ENCODE data around the gene SUPT4H1.

The SUPT4H1 gene

GRCh38 chr17:58325976-58326468, 26.0 kb downstream of the SUPT4H1 start:
- Mint-ChIP-seq H3K4me1 (ENCODE audit: low read depth) (peaks cover 61% of the 10 kb centered on the region), H3K36me3 (ENCODE audit: low read depth) (peaks cover 18% of the 10 kb centered on the region), H3K4me3 (peak overlapping the region; percentile 64), H3K27me3 (no peaks in the 10 kb centered on the region), H3K27ac (peak overlapping the region; percentile 61), H3K9me3 (no peaks in the 10 kb centered on the region)

GRCh38 chr17:58325289-58325726, 26.7 kb downstream of the SUPT4H1 start:
- Mint-ChIP-seq H3K4me1 (ENCODE audit: low read depth) (peaks cover 54% of the 10 kb centered on the region), H3K36me3 (ENCODE audit: low read depth) (peaks cover 11% of the 10 kb centered on the region), H3K9me3 (no peaks in the 10 kb centered on the region), H3K27me3 (no peaks in the 10 kb centered on the region), H3K4me3 (peak overlapping the region; percentile 52), H3K27ac (peak overlapping the region; percentile 77)

- H3K27ac Mint-ChIP-seq: peak overlapping the region; percentile 77
- peaks cover 4% of the 10 kb centered on the region for H3K36me3 Mint-ChIP-seq (ENCODE audit: low read depth)
- peak overlapping the region; percentile 52 for H3K4me3 Mint-ChIP-seq
- peaks cover 49% of the 10 kb centered on the region for H3K4me1 Mint-ChIP-seq (ENCODE audit: low read depth)
- H3K27me3 Mint-ChIP-seq: no peaks in the 10 kb centered on the region
- H3K9me3 Mint-ChIP-seq: no peaks in the 10 kb centered on the region
Observed at GRCh38 chr17:58324409-58325288, 27.4 kb downstream of the SUPT4H1 start.

- Mint-ChIP-seq H3K4me1 (ENCODE audit: low read depth) (peaks cover 43% of the 10 kb centered on the region), H3K36me3 (ENCODE audit: low read depth) (peaks cover 4% of the 10 kb centered on the region), H3K4me3 (no peak overlapping the region), H3K27me3 (no peaks in the 10 kb centered on the region), H3K27ac (no peak overlapping the region), H3K9me3 (no peaks in the 10 kb centered on the region)
Observed at GRCh38 chr17:58324056-58324408, 28.0 kb downstream of the SUPT4H1 start.

GRCh38 chr17:58323366-58324055, 28.5 kb downstream of the SUPT4H1 start:
- Mint-ChIP-seq H3K27ac (no peak overlapping the region), H3K4me1 (ENCODE audit: low read depth) (peaks cover 40% of the 10 kb centered on the region), H3K4me3 (no peak overlapping the region), H3K27me3 (no peaks in the 10 kb centered on the region), H3K9me3 (no peaks in the 10 kb centered on the region), H3K36me3 (ENCODE audit: low read depth) (peaks cover 4% of the 10 kb centered on the region)

- H3K9me3 Mint-ChIP-seq: no peaks in the 10 kb centered on the region
- H3K27ac Mint-ChIP-seq: no peak overlapping the region
- H3K36me3 Mint-ChIP-seq (ENCODE audit: low read depth): no peaks in the 10 kb centered on the region
- no peaks in the 10 kb centered on the region for H3K27me3 Mint-ChIP-seq
- H3K4me1 Mint-ChIP-seq (ENCODE audit: low read depth): peaks cover 40% of the 10 kb centered on the region
- no peak overlapping the region for H3K4me3 Mint-ChIP-seq
Observed at GRCh38 chr17:58322581-58323185, 29.3 kb downstream of the SUPT4H1 start.

GRCh38 chr17:58321571-58322525, 30.2 kb downstream of the SUPT4H1 start:
- H3K36me3 Mint-ChIP-seq (ENCODE audit: low read depth): no peaks in the 10 kb centered on the region
- H3K9me3 Mint-ChIP-seq: no peaks in the 10 kb centered on the region
- H3K4me1 Mint-ChIP-seq (ENCODE audit: low read depth): peaks cover 40% of the 10 kb centered on the region
- peak overlapping the region; percentile 23 for H3K27ac Mint-ChIP-seq
- H3K4me3 Mint-ChIP-seq: no peak overlapping the region
- H3K27me3 Mint-ChIP-seq: no peaks in the 10 kb centered on the region

- Mint-ChIP-seq H3K27me3 (no peaks in the 10 kb centered on the region), H3K36me3 (ENCODE audit: low read depth) (no peaks in the 10 kb centered on the region), H3K4me3 (no peak overlapping the region), H3K4me1 (ENCODE audit: low read depth) (peaks cover 30% of the 10 kb centered on the region), H3K27ac (no peak overlapping the region), H3K9me3 (no peaks in the 10 kb centered on the region)
Observed at GRCh38 chr17:58320570-58321323, 31.3 kb downstream of the SUPT4H1 start.

- Mint-ChIP-seq H3K9me3 (no peaks in the 10 kb centered on the region), H3K27me3 (no peaks in the 10 kb centered on the region), H3K4me3 (no peak overlapping the region), H3K36me3 (ENCODE audit: low read depth) (no peaks in the 10 kb centered on the region), H3K4me1 (ENCODE audit: low read depth) (peaks cover 24% of the 10 kb centered on the region), H3K27ac (no peak overlapping the region)
Observed at GRCh38 chr17:58320163-58320558, 31.8 kb downstream of the SUPT4H1 start.

- Mint-ChIP-seq H3K4me3 (no peak overlapping the region), H3K4me1 (ENCODE audit: low read depth) (peaks cover 20% of the 10 kb centered on the region), H3K9me3 (no peaks in the 10 kb centered on the region), H3K27ac (no peak overlapping the region), H3K27me3 (no peaks in the 10 kb centered on the region), H3K36me3 (ENCODE audit: low read depth) (no peaks in the 10 kb centered on the region)
Observed at GRCh38 chr17:58319173-58320162, 32.5 kb downstream of the SUPT4H1 start.

- H3K27me3 Mint-ChIP-seq: no peaks in the 10 kb centered on the region
- peak overlapping the region; percentile 13 for H3K4me3 Mint-ChIP-seq
- H3K36me3 Mint-ChIP-seq (ENCODE audit: low read depth): no peaks in the 10 kb centered on the region
- H3K9me3 Mint-ChIP-seq: no peaks in the 10 kb centered on the region
- H3K4me1 Mint-ChIP-seq (ENCODE audit: low read depth): peaks cover 20% of the 10 kb centered on the region
- peak overlapping the region; percentile 65 for H3K27ac Mint-ChIP-seq
Observed at GRCh38 chr17:58318627-58319172, 33.3 kb downstream of the SUPT4H1 start.

GRCh38 chr17:58318065-58318481, 33.9 kb downstream of the SUPT4H1 start:
- H3K36me3 Mint-ChIP-seq (ENCODE audit: low read depth): no peaks in the 10 kb centered on the region
- no peaks in the 10 kb centered on the region for H3K9me3 Mint-ChIP-seq
- no peaks in the 10 kb centered on the region for H3K27me3 Mint-ChIP-seq
- peaks cover 20% of the 10 kb centered on the region for H3K4me1 Mint-ChIP-seq (ENCODE audit: low read depth)
- peak overlapping the region; percentile 65 for H3K27ac Mint-ChIP-seq
- no peak overlapping the region for H3K4me3 Mint-ChIP-seq

Measured in stimulated activated naive CD8-positive, alpha-beta T cell treated with anti-CD3 and anti-CD28 coated beads, Interleukin-15, Interleukin-2, amounts not matched to agents 100 ng/mL and 50 ng/mL, for 24 hours (primary cell).